Stimulated activated CD8-positive, alpha-beta memory T cell treated with anti-CD3 and anti-CD28 coated beads, Interleukin-15, amount 100 ng/mL, for 4 hours (primary cell): ENCODE results near the gene MED26.

Experiments
- DNase-seq, 2 donors: peaks; one replicate each; pipeline ENCODE4 v3.0.0-alpha.2; 2020; ENCODE audit warnings: low read depth in 2 of 2

MED26 gene

DNA sequence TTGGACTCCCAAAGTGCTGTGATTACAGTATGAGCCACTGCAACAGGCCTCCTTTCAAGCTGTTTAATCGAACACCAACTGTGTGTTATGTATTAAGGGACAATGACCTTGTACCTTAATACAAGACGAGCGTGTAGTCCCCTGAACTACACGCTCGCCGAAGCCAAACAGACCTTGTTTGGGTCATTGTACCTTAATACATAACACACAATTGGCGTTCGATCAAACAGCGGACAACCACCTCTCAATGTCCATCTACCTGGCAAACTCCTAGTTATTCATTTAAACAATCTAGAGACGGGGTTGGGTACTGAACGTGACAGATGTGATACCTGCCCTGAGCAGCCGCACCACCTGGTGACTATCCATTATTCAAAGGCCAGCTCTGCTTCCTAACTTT lies 87.1 kb downstream of the MED26 start:
- no peak for DNase-seq

- DNase-seq: no peak
These were observed 90.9 kb downstream of the MED26 start for GRCh38 chr19:16537111-16537510.

DNA sequence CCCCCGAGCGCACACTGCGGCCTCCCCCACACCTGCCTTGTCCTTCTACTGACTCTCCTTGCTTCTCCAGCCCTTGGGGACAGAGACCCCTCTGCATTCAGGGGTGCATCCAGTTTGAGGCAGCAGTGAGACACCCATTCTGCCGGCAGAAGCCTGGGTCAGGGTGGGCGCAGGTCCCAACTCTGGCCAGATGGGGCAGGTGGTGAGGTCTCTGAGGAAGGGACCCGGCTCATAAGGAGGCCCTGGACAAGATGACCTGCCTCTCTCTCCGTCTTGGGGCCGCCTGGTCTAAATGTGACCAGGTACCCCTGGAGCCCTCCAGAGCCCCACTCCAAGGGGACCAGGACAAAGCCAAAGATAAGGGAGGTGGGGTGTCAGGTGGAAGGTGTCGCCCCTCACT lies 91.9 kb downstream of the MED26 start:
- no peak for DNase-seq

DNA sequence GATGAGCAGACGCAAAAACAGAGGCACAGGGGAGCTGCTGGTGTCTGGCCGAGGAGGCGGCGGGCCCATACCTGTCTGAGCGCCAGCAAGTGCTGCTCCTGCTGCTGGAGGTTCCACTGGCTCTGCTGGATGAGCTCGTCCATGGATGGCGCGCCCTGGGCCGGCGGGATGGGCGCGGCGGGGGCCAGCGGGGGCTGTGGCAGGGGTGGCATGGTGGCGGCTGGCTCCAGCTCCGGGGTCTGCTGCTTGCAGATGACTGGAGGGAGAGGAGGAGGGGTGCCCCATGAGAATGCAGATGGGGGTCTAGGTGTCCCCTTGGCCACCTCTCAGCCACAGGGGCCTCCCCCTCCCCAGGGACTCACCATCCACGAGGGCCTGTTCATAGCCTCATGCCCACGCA lies 92.6 kb downstream of the MED26 start:
- no peak for DNase-seq

DNA sequence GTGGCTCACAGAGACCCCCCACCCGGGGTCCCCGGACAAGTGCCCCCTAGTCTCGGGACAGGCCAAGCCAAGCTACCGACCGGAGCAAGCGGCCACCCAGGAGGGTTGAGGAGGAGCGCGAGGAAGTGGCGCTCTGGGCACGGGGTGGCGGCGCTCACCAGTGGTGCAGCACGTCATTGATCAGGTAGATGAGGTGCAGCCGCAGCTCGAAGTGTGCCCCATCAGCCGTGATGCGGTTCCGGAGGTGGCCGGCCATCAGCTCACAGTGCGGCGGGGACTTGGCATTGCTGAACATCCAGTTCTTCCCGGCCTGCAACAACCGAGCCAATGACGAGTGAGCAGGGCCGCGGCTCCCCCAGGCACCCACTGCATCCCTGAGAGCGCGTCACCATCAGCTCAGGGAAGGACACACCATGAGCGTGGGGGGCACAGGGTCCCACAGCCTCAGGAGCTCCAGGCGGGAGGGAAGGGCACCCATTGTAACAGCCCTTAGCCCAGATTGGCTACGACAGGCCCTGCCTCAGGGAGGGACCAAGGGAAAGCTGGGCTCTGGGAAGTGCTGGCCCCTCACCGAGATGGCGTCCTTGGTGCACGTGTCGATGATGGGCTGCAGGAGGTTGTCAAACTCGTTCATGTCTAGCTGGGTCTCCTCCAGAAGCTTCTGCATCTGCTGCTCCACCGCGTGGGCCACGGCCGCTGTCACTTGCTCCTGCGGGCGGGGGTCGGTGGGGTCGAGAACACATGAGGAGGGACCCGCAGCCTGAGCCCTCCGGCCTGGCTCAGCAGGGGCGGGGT lies 95.4 kb downstream of the MED26 start:
- no peak for DNase-seq

GRCh38 chr19:16531380-16531669 lies 96.7 kb downstream of the MED26 start:
- DNase-seq: no peak

- DNase-seq: no peak
These were observed 97.2 kb downstream of the MED26 start for GRCh38 chr19:16530540-16531379.

GRCh38 chr19:16529466-16530144 lies 98.4 kb downstream of the MED26 start:
- no peak for DNase-seq

DNA sequence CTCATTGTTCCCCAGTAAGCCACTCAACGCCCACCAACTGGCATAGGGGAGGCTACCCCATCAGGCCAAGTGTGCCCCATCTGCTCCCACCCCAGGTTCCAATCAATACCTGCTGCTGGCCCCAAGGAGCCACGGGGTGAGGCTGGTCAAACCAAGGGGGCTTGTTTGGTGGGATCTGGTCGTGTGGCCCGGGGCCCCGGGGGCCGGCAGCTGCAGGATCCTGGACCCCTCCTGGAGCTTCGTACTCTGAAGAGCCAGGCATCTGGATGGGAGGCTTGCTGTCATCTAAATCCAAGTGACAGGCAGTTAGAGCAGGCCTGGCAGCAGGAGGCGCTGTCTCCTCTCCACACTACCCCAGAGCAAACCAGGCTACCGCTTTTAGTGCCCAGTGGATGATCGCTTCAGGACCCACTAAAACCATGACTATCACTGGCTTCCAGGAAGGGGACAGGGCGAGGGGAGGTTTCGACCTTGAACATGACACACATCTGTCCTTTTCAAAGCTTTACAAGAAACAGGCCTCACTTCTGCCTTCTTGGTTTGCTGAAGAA lies 100.0 kb downstream of the MED26 start:
- DNase-seq: no peak

DNA sequence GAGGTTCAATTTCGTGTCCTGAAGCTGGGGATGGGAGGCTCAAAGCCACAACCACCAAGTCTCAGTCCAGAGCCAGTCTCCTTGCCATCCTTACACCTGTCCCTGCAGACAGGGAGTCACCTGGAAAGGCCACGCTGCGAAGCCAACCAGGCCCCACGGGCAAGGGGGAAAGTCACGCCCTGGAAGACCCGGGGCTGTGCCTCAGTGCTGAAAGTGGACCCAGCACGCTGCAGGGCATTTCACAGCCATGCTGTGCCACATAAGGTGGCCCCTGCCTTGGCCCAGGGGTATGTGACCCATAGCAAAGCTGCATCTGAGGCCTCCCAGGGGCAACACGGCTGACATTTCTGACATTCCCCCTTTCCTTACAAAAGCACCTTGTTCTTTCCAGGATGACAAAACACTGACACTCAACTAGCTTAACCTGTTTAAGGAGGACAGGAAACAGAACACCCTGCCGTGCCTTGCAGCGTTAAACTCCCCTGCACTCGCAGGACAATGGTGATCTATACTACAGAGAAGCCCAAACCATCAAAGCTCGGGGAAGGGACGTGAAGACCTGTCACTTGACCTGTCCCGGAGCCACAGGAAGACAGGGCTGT lies 100.6 kb downstream of the MED26 start:
- DNase-seq: no peak

DNA sequence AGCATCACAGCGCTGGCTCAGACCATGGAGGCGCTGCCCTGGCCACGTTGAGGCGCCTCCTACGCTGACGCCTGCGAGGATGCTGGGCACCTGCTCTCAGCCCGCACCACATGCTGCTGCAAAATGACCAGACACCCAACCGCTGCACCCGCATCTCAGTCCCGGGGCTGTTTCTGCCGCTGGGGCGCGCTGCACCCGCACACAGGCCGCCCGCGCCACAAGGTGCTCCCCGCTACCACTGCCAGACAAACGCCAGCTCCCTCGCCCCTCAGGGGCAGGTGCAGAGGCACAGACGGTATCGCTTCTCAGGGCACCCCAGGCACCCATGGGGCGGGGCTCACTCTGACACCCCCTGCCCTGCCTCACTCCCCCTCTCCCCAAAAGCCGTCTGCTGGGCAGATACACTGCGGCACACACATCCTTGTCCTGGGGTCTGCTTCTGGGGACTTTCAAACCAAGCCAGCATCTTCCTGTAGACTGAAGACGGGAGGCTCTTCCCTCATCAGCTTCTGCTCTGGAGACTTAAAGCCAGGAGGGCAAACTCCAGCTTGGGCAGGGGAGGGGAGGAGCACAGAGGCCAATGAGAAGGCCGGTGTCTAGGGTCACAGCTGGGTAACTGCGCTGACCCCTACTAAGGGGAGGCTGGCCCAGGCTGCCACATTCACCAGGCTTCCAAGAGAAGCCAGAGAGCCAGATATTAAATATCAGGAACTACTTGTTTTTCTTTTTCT lies 102.1 kb downstream of the MED26 start:
- DNase-seq: no peak

- no peak for DNase-seq
These were observed 102.8 kb downstream of the MED26 start for GRCh38 chr19:16524991-16525734.
